ENCODE data around the gene NCBP1.
A peak's percentile ranks its signal among the peaks of the same experiment; 100 is the strongest.

DNA sequence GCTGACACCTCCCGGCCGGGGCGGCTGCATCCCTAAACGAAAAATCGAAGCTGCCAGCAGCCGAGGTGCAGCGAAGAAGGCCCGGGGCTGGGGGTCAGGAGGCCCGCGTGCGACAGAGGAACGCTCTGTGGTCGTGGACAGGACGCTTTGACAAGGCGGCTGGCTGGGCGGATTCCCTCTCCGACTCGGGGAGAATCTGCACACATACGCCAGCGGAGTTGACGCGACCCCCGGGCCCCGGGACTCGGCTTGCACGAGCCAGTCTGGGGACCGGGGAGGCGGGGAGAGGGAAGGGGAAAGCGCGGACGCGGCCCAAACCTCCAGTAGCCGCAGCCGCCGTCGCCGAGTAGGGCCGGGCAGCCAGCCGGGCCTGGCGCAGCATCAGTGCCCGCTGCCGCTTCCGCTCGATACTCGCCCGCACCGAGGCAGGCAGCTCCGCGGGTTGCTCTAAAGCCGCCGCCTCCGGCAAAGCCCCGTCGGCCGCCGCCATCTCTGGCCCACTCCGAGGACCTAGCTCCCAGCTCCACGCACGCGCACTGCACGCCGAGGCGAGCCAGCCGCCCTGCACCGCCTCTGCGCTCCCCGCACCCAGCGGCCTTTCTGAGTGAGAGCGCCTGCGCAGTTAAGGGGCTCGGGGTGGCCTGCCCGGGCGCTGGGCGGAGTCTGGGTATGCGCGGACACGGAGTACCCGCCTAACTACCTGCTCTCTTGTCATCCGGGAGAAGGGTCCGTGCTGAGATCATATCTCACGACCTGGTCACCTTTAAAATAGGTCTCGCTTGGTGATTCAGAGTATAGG is 63.4 kb downstream of the NCBP1 start, which contains the start of gene XPA:
- TF ChIP-seq, protein P1, sequence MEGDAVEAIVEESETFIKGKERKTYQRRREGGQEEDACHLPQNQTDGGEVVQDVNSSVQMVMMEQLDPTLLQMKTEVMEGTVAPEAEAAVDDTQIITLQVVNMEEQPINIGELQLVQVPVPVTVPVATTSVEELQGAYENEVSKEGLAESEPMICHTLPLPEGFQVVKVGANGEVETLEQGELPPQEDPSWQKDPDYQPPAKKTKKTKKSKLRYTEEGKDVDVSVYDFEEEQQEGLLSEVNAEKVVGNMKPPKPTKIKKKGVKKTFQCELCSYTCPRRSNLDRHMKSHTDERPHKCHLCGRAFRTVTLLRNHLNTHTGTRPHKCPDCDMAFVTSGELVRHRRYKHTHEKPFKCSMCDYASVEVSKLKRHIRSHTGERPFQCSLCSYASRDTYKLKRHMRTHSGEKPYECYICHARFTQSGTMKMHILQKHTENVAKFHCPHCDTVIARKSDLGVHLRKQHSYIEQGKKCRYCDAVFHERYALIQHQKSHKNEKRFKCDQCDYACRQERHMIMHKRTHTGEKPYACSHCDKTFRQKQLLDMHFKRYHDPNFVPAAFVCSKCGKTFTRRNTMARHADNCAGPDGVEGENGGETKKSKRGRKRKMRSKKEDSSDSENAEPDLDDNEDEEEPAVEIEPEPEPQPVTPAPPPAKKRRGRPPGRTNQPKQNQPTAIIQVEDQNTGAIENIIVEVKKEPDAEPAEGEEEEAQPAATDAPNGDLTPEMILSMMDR (IDR thresholded peaks at IDR 0.05): no peak
- TF ChIP-seq POLR2AphosphoS5 (IDR thresholded peaks at IDR 0.05) (peak; percentile 86 to 97 (median 96)), POLR2A (IDR thresholded peaks at IDR 0.05) (peak; percentile 80 to 85)

Data from sigmoid colon (tissue), 4 donors.